ENCODE measurements around the gene TAB2.
"Not testable (repeated sequence)": the region's sequence is repeated elsewhere in the genome, so short reads cannot be mapped to it uniquely, and the experiment has no call there.

Gene TAB2

DNA sequence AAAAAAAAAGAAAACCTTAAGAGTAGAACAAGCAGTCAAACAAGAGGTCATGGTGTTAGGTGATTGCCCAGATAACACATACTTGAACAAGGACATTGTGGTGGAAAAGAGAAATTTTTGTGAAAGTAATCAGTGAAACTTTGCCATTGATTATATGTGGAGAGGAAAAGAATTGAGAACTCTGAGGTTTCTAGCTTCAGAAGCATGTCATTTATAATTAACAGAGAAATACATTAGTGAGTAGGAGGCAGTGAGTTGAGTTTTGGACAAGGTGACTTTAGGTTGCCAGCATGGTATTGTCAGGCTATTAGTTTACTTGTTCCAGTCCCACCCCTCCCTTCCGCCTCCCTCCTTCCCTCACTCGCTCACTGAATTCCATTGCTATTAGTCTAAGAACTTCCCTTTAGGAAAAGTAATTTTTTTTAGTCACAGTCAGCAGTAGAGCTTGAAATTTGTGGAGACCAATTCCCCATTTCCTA is 17.2 kb downstream of the TAB2 start:
- DNase-seq = no peak

DNA sequence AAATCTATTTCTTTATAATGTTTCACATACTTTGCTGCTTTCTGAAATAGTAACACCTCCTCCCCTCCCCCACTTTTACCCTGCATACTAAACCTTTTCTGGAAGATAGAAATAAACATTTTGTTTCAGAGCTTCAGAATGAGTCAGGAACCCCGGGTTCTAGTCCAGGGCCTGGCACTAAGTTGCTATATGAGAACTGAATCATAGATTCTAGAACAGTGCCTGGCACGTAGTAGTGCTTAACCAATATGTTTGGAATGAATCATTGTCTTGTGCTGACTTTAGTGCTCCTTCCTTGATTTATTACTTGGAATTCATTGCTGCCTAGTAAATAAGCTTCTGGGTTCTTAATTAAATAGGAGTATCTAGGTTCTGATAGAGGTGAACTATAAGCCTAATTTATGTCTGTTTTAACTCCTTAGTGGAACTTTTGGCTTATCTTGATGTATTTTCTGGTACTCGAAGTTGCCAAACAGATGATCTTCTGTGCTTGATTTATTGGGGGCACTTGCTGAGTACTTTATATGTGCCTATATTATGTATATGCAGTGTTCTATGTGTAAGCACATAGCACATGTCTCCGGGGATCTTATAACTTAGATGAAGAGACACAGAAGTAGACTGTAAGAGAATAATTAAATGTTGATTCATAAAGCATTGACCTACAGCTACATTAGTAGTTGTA is 18.6 kb downstream of the TAB2 start:
- DNase-seq = peak; percentile 34

- no peak for DNase-seq
Measured at GRCh38 chr6:149336609-149336928, 19.1 kb downstream of the TAB2 start.

DNA sequence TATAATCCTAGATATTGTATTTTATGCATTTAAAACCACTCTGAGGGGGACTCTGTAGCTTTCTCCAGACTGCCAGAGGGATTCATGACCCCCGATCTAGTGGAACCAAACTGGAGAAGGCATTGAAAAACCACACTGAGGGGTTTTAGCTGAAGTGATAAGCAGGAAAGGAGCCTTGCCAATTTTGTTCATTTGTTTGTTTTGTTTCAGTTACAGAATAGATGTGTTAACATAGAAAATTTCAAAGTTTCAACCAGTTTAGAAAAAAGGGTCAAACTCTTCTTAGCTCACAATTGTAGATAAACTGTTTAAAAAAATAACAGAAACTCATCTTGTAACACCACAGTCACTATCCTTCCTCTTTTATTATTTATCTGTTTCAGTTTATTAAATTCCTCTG is 19.8 kb downstream of the TAB2 start:
- DNase-seq = no peak

DNA sequence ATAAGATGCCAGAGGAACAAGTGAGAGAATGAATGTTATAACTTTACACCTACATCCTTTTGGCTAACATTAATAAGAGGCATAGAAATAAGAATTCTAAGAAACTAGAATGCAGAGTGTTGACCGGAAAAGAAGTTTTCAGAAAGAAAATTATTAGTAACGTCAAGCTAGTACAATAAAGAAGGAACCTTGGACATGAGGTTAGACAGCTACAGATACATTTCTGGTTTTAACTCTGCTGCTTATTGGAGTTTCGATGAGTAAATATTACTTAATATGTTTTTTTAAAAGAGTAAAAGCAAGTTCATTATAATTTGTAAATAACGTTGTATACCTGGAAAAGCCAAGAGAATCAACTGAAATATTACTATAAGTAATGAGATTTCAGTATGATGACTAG is 22.7 kb downstream of the TAB2 start:
- no peak for DNase-seq

DNA sequence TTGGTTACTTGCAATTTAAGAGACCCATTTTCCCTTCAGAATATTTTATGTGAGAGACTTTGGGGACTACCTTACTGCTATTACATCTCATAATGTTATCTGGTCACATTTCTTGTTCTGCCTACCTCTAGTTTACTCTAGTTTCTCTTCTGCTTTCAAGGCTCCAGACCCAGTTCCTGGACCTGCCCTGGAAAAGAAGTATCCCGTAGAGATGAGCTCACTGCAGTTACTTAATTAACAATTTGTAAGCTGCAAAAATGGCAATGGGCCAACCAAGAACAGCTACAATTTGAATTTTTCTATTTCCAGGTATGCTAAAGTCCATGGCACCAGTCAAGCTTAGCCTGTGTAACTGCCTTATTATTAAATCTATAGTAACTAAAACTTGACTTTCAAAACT is 25.0 kb downstream of the TAB2 start:
- no peak for DNase-seq

DNA sequence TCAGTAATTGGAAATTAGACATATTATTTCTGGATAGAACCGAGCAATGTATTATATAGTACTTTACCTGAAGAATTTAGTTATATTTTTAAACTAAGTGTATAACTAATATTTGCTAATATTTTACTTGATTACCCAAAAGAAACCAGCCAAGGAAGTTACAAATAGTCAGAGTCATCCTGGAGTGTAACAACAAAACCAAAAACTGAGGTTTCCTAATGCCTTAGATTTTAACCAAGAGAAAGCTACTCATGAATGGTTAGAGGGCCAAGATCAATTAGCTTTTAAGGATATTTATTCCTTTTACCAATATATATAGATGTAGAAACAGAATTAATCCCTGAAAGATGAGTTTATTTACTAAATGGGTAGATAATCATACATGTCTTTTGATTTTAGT is 26.0 kb downstream of the TAB2 start:
- DNase-seq = no peak

GRCh38 chr6:149346078-149346477 is 28.6 kb downstream of the TAB2 start:
- DNase-seq = no peak

GRCh38 chr6:149347067-149347466 is 29.6 kb downstream of the TAB2 start:
- no peak for DNase-seq

GRCh38 chr6:149349279-149349678 is 31.8 kb downstream of the TAB2 start:
- not testable (repeated sequence) for DNase-seq

DNA sequence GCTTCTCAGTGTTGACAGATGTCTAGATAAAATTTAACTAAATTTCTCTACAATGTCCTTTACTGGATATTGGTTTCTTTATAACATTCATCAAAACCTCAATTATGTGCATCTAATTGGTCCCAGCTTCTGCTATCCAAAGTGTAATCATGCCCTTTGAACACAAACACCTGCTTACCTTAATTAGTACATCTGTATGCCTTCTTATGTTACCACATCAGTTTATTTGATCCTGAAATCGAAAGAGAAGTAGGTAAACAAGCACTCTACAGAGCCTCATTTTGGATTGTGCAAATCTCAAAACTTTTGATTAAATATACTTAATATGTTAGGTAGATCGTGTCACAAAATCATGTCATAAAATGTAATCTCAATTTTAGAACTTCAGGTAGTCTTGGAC is 36.5 kb downstream of the TAB2 start:
- DNase-seq = no peak

DNA sequence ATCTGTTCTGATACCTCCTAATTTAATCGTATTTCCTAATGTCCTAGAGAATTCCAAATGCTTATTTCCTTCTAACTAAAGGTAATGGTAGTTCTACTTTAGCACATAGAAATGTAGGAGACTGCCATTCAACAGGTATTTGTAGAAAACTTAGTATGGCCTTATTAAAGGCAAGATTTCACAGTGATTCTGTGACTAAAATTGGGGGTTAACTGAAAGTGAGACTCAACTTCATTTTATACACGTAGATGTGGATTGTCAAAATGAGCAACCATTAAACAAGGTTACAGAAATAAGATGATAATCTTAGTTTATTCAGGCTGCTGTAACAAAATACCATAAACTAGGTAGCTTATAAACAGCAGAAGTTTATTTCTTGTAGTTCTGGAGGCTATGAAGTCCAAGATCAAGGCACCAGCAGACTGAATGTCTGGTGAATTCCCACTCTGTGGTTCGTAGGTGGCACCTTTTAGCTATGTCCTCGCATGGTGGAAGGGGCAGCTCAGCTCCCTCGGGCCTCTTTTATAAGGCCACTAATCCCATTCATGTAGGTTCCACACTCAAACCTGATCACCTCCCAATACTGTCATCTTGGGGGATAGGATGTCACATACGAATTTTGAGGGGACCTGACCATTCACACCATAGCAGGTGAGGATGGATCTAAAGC is 38.7 kb downstream of the TAB2 start:
- DNase-seq = no peak

DNA sequence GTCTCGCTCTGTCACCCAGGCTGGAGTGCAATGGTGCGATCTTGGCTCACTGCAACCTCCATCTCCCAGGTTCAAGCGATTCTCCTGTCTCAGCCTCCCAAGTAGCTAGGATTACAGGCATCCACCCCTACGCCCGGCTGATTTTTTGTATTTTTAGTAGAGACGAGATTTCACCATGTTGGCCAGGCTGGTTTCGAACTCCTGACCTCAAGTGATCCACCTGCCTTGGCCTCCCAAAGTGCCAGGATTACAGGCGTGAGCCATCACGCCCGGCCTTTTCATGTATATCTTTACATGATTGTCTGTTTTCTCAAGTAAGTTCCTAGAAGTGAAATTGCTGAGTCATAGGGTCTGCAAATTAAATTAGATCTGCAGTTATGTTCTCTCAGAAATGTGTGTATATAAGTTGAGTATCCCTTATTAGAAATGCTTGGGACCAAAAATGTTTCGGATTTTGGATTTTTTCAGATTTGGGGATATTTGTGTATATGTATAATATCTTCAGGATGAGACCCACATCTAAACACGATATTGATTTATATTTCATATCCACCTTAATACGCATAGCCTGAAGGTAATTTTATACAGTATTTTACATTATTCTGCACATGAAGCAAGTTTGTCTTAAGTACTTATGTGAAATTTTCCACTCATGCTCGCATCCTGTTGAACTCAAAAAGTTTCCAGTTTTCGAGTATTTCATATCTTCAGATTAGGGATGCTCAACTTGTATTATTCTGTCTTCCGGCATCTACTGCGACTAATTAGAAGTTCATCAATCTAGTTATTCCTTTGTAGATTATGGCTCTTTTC is 40.4 kb downstream of the TAB2 start:
- DNase-seq = no peak

- DNase-seq = no peak
Measured at GRCh38 chr6:149359440-149359839, 41.9 kb downstream of the TAB2 start.

GRCh38 chr6:149360536-149360935 is 43.0 kb downstream of the TAB2 start:
- DNase-seq = no peak

GRCh38 chr6:149362289-149362688 is 44.8 kb downstream of the TAB2 start:
- peak; percentile 7 for DNase-seq

- DNase-seq = no peak
Measured at GRCh38 chr6:149363154-149363553, 45.6 kb downstream of the TAB2 start.

- DNase-seq = no peak
Measured at GRCh38 chr6:149364557-149364956, 47.0 kb downstream of the TAB2 start.

- DNase-seq = no peak
Measured at GRCh38 chr6:149365197-149365596, 47.7 kb downstream of the TAB2 start.

DNA sequence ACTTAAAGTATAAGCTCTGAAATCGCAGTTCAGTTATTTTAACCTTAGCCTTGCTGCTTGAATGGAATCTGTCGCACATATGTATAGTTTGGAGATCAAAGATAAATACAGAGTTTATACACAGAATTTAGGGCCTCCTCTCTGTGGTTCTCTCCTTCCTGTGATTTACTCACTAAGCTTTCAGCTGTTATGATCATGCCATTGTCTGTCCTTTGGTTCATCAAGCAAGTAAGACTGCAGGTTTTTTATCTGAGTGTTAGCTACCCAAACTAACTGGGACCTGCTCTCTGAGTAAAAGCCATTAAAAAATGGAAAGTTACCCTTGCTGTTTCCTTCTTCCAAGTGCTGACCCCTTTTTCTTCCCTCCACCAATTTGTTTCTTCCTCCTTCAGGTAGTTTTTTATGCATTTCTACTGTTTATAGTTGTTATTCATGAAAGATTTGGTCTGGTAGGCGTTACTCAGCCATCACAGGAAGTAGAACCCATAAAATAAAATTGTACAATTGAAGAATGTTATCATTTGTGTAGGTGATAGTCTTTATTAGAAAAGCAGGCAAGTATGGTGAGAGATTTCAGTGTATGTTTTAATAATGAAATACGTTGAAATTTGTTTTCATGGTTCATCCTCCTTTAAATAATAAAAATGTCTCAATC is 48.9 kb downstream of the TAB2 start:
- no peak for DNase-seq

DNA sequence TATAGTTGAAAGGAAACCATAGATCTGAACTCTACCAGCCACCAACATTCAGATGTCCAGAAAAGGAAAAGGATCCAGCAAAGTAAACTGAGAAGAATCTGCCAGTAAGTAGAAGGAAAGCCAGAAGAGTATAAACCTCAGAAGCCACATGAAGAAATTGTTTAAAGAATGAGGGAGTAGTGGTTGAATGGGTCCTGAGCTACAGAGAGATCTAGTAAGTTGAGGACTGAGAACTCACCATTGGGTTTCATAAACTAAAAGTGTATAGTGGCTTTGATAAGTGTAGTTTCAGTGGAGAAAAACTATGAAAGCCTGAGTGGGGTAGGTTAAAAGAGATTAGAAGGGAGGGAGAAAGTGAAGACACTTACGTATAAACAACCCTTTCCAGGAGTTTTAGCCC is 50.6 kb downstream of the TAB2 start:
- no peak for DNase-seq

DNA sequence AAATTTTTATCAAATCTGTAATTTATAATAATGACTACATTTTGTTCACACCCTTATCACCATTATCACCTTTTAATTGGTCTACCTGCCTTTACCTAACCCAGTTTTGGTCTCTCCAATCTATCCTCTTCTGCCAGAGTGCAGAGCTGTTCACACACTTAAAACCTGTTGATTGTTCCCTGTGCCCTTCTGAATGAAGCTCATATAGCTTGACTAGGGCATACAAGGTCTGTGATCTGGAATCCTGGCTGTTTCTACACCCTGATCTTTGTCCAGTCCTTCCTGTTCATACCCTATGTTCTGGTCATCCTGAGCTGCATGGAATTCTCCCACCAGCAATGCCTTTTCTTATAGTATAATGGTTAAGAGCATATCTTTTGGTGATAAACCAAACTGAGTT is 53.6 kb downstream of the TAB2 start:
- no peak for DNase-seq

GRCh38 chr6:149372062-149372461 is 54.5 kb downstream of the TAB2 start:
- DNase-seq = no peak

GRCh38 chr6:149373511-149373910 is 56.0 kb downstream of the TAB2 start:
- no peak for DNase-seq
